Measurements from ENCODE around the gene RIT2.

The RIT2 gene

GRCh38 chr18:43068781-43069180 lies 46.7 kb downstream of the RIT2 start:
- H3F3A ChIP-seq (ENCODE audit: insufficient read depth, low read length): no peaks in the 10 kb centered on the region
- H3K9me2 ChIP-seq (replicated peaks; ENCODE audit: insufficient read depth, low read length): no peaks in the 10 kb centered on the region
- H3K79me2 ChIP-seq (ENCODE audit: low read length): no peaks in the 10 kb centered on the region
- H4K20me1 ChIP-seq (ENCODE audit: insufficient read depth, low read length): no peaks in the 10 kb centered on the region
- no peaks in the 10 kb centered on the region for H3K9me3 ChIP-seq (replicated peaks; ENCODE audit: insufficient read depth, low read length)
- no peak for DNase-seq
- no peak overlapping the region for H3K4me2 ChIP-seq (ENCODE audit: low read depth, low read length)
- H3K27ac ChIP-seq (ENCODE audit: low read length): no peak overlapping the region
- H3K4me1 ChIP-seq (ENCODE audit: low read length): no peaks in the 10 kb centered on the region
- no peak overlapping the region for H3K9ac ChIP-seq (ENCODE audit: low read length)
- H2AFZ ChIP-seq (ENCODE audit: low read length): no peak overlapping the region
- H3K4me3 ChIP-seq (ENCODE audit: low read length): no peak overlapping the region
- no peaks in the 10 kb centered on the region for H3K36me3 ChIP-seq (replicated peaks; ENCODE audit: insufficient read depth, low read length)
- H3K27me3 ChIP-seq (replicated peaks; ENCODE audit: insufficient read depth, low read length): no peaks in the 10 kb centered on the region
- no peak for TF ChIP-seq EZH2 (optimal IDR thresholded peaks at IDR 0.05; ENCODE audit: low read depth, low read length)
- no peak for TF ChIP-seq EZH2phosphoT487 (IDR thresholded peaks at IDR 0.05; ENCODE audit: low read length)
- TF ChIP-seq, protein P1, sequence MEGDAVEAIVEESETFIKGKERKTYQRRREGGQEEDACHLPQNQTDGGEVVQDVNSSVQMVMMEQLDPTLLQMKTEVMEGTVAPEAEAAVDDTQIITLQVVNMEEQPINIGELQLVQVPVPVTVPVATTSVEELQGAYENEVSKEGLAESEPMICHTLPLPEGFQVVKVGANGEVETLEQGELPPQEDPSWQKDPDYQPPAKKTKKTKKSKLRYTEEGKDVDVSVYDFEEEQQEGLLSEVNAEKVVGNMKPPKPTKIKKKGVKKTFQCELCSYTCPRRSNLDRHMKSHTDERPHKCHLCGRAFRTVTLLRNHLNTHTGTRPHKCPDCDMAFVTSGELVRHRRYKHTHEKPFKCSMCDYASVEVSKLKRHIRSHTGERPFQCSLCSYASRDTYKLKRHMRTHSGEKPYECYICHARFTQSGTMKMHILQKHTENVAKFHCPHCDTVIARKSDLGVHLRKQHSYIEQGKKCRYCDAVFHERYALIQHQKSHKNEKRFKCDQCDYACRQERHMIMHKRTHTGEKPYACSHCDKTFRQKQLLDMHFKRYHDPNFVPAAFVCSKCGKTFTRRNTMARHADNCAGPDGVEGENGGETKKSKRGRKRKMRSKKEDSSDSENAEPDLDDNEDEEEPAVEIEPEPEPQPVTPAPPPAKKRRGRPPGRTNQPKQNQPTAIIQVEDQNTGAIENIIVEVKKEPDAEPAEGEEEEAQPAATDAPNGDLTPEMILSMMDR (IDR thresholded peaks at IDR 0.05; ENCODE audit: low read length): no peak

- no peak overlapping the region for H3K4me2 ChIP-seq (ENCODE audit: low read depth, low read length)
- H3K4me3 ChIP-seq (ENCODE audit: low read length): no peak overlapping the region
- H3K36me3 ChIP-seq (replicated peaks; ENCODE audit: insufficient read depth, low read length): no peaks in the 10 kb centered on the region
- no peak overlapping the region for H2AFZ ChIP-seq (ENCODE audit: low read length)
- H4K20me1 ChIP-seq (ENCODE audit: insufficient read depth, low read length): no peaks in the 10 kb centered on the region
- TF ChIP-seq EZH2 (optimal IDR thresholded peaks at IDR 0.05; ENCODE audit: low read depth, low read length) (no peak), EZH2phosphoT487 (IDR thresholded peaks at IDR 0.05; ENCODE audit: low read length) (no peak)
- TF ChIP-seq, protein P1 (IDR thresholded peaks at IDR 0.05; ENCODE audit: low read length): no peak
- no peak for DNase-seq
- H3F3A ChIP-seq (ENCODE audit: insufficient read depth, low read length): no peaks in the 10 kb centered on the region
- no peaks in the 10 kb centered on the region for H3K27me3 ChIP-seq (replicated peaks; ENCODE audit: insufficient read depth, low read length)
- H3K4me1 ChIP-seq (ENCODE audit: low read length): no peaks in the 10 kb centered on the region
- H3K79me2 ChIP-seq (ENCODE audit: low read length): no peaks in the 10 kb centered on the region
- no peaks in the 10 kb centered on the region for H3K9me2 ChIP-seq (replicated peaks; ENCODE audit: insufficient read depth, low read length)
- no peaks in the 10 kb centered on the region for H3K9me3 ChIP-seq (replicated peaks; ENCODE audit: insufficient read depth, low read length)
- H3K27ac ChIP-seq (ENCODE audit: low read length): no peak overlapping the region
- no peak overlapping the region for H3K9ac ChIP-seq (ENCODE audit: low read length)
These were observed 47.9 kb downstream of the RIT2 start for GRCh38 chr18:43067570-43067969.

DNA sequence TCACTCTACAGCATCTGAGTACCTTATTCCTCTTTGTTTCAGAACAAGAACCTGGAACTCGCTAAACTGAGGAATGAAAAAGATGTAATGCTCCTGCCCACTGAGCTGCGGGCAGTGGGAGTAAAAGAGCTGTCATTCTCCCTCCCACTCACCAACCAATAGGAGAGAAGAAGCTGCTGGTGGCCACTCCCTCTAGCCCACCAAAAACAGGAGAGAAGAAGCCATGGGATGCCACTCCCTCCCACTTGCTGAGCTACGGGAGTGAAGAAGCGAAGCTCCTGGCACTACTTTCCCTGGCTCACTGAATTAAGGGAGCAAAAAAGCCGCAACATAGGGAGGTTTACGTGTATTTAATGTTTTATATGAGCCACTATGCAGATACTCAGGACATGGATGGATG lies 53.7 kb downstream of the RIT2 start:
- Histone ChIP-seq H3K36me3 (replicated peaks; ENCODE audit: insufficient read depth, low read length) (no peaks in the 10 kb centered on the region), H4K20me1 (ENCODE audit: insufficient read depth, low read length) (no peaks in the 10 kb centered on the region), H3K4me2 (ENCODE audit: low read depth, low read length) (no peak overlapping the region), H3K4me1 (ENCODE audit: low read length) (no peaks in the 10 kb centered on the region), H2AFZ (ENCODE audit: low read length) (no peak overlapping the region), H3K4me3 (ENCODE audit: low read length) (no peak overlapping the region), H3K27ac (ENCODE audit: low read length) (no peak overlapping the region), H3K27me3 (replicated peaks; ENCODE audit: insufficient read depth, low read length) (no peaks in the 10 kb centered on the region), H3K9ac (ENCODE audit: low read length) (no peak overlapping the region), H3K9me3 (replicated peaks; ENCODE audit: insufficient read depth, low read length) (no peaks in the 10 kb centered on the region), H3K9me2 (replicated peaks; ENCODE audit: insufficient read depth, low read length) (no peaks in the 10 kb centered on the region), H3F3A (ENCODE audit: insufficient read depth, low read length) (no peaks in the 10 kb centered on the region), H3K79me2 (ENCODE audit: low read length) (no peaks in the 10 kb centered on the region)
- DNase-seq: no peak
- TF ChIP-seq, protein P1 (IDR thresholded peaks at IDR 0.05; ENCODE audit: low read length): no peak
- TF ChIP-seq EZH2 (optimal IDR thresholded peaks at IDR 0.05; ENCODE audit: low read depth, low read length) (no peak), EZH2phosphoT487 (IDR thresholded peaks at IDR 0.05; ENCODE audit: low read length) (no peak)
